IMR-90 (cell line): ENCODE data around the gene ACE. TPM values are rescaled to one million over a fixed set of nuclear protein-coding genes. Genes with fewer than 3 reads are reported as not detected.

Experiments
- ATAC-seq: fragments of 200-7000 bp; cut with Tn5 transposase; 2 replicates; pipeline ENCODE4 v1.9.1; 2020; ENCODE audit warnings: low read depth, mild to moderate bottlenecking, moderate library complexity
- BruUV-seq: library from RNA; stranded (reverse); fragments of 400-500 nt; replicated peaks from 2 replicates; lab custom pipeline; 2021; lab: Mats Ljungman, UMichigan
- CTCF ChIA-PET: fragments of 300-600 bp; formaldehyde crosslinking; extraction: SDS; loops from one replicate; lab custom pipeline; 2021; ENCODE audit warnings: antibody characterized with exemption; lab: Yijun Ruan, JAX
- POLR2A ChIA-PET: fragments of 300-600 bp; sonication (Branson Sonifier 250); formaldehyde crosslinking; loops from one replicate; lab custom pipeline; 2022; ENCODE audit warnings: antibody characterized with exemption; ENCODE audit not compliant: unreplicated experiment; lab: Charles Lee
- DNase-seq: peaks from one replicate; pipeline ENCODE4 v3.0.0; 2013
- H2AFZ ChIP-seq: replicated peaks from 2 replicates; pipeline ENCODE3; 2013; ENCODE audit warnings: low read length, mild to moderate bottlenecking; ENCODE audit not compliant: poor library complexity
- H2AK5ac ChIP-seq: 2 replicates; pipeline ENCODE4 v1.6.1; 2013; ENCODE audit warnings: low read depth, low read length, inconsistent platforms
- H2AK9ac ChIP-seq: replicated peaks from 2 replicates; pipeline ENCODE3; 2013; ENCODE audit warnings: mild to moderate bottlenecking, low read depth, low read length, moderate library complexity; ENCODE audit not compliant: poor library complexity
- H2BK120ac ChIP-seq: 2 replicates; pipeline ENCODE4 v1.6.1; 2013; ENCODE audit warnings: low read depth, low read length, inconsistent platforms
- H2BK15ac ChIP-seq: 3 replicates; pipeline ENCODE4 v1.6.1; 2013; ENCODE audit warnings: low read depth, low read length, inconsistent platforms
- H2BK20ac ChIP-seq: 2 replicates; pipeline ENCODE4 v1.6.1; 2013; ENCODE audit warnings: low read depth, mild to moderate bottlenecking, inconsistent platforms, low read length, moderate library complexity
- H2BK5ac ChIP-seq: 2 replicates; pipeline ENCODE4 v1.6.1; 2013; ENCODE audit warnings: mild to moderate bottlenecking, low read depth, low read length, inconsistent platforms; ENCODE audit not compliant: poor library complexity, severe bottlenecking
- H3K14ac ChIP-seq: replicated peaks from 2 replicates; pipeline ENCODE4 v1.6.1; 2013; ENCODE audit warnings: low read depth, low read length, inconsistent platforms
- H3K18ac ChIP-seq: 2 replicates; pipeline ENCODE4 v1.6.1; 2013; ENCODE audit warnings: low read depth, low read length, control low read depth
- H3K23ac ChIP-seq: 2 replicates; pipeline ENCODE4 v1.6.1; 2013; ENCODE audit warnings: low read depth, low read length, inconsistent platforms
- H3K27ac ChIP-seq: 2 replicates; pipeline ENCODE4 v1.5.1; 2013; ENCODE audit warnings: mild to moderate bottlenecking, control low read depth, low read length; ENCODE audit not compliant: insufficient read depth
- H3K27me3 ChIP-seq: 2 replicates; pipeline ENCODE4 v1.6.1; 2013; ENCODE audit warnings: low read length; ENCODE audit not compliant: control insufficient read depth, insufficient read depth
- H3K36me3 ChIP-seq: 2 replicates; pipeline ENCODE4 v1.6.1; 2013; ENCODE audit warnings: low read length, mixed read lengths; ENCODE audit not compliant: control insufficient read depth, insufficient read depth
- H3K4ac ChIP-seq: 2 replicates; pipeline ENCODE4 v1.6.1; 2013; ENCODE audit warnings: low read depth, low read length, inconsistent platforms
- H3K4me1 ChIP-seq: 2 replicates; pipeline ENCODE4 v1.6.1; 2013; ENCODE audit warnings: low read length, mixed read lengths; ENCODE audit not compliant: control insufficient read depth, insufficient read depth
- H3K4me2 ChIP-seq: 2 replicates; pipeline ENCODE4 v1.6.1; 2013; ENCODE audit warnings: low read depth, mild to moderate bottlenecking, control low read depth, low read length, moderate library complexity
- H3K4me3 ChIP-seq: 2 replicates; pipeline ENCODE4 v1.5.1; 2013; ENCODE audit warnings: low read depth, mild to moderate bottlenecking, control low read depth, low read length, moderate library complexity; ENCODE audit not compliant: insufficient read depth
- H3K56ac ChIP-seq: 2 replicates; pipeline ENCODE4 v1.6.1; 2013; ENCODE audit warnings: low read length, inconsistent platforms; ENCODE audit not compliant: insufficient read depth; ENCODE audit errors: extremely low read depth
- H3K79me1 ChIP-seq, 2 experiments: 2 replicates each; pipeline ENCODE4 v1.6.1; 2013; ENCODE audit warnings: low read length in 2 of 2, inconsistent platforms in 1 of 2, low read depth in 1 of 2
- H3K9ac ChIP-seq: 2 replicates; pipeline ENCODE4 v1.6.1; 2013; ENCODE audit warnings: low read depth, low read length, control low read depth
- H3K9me1 ChIP-seq: 2 replicates; pipeline ENCODE4 v1.6.1; 2013; ENCODE audit warnings: low read length, inconsistent platforms; ENCODE audit not compliant: insufficient read depth
- H3K9me3 ChIP-seq: 2 replicates; pipeline ENCODE4 v1.6.1; 2013; ENCODE audit warnings: low read length; ENCODE audit not compliant: control insufficient read depth, insufficient read depth
- H4K20me1 ChIP-seq: 2 replicates; pipeline ENCODE4 v1.6.1; 2013; ENCODE audit warnings: low read length, inconsistent platforms; ENCODE audit not compliant: insufficient read depth
- H4K5ac ChIP-seq: 2 replicates; pipeline ENCODE4 v1.6.1; 2013; ENCODE audit warnings: mild to moderate bottlenecking, low read depth, low read length, control low read depth
- H4K8ac ChIP-seq, 2 experiments: 2 replicates each; pipeline ENCODE4 v1.6.1; 2013; ENCODE audit warnings: low read depth in 2 of 2, low read length in 2 of 2, control low read depth in 1 of 2, inconsistent platforms in 1 of 2
- H4K91ac ChIP-seq: 2 replicates; pipeline ENCODE4 v1.6.1; 2013; ENCODE audit warnings: low read depth, low read length, inconsistent platforms; ENCODE audit not compliant: insufficient read depth
- BHLHE40 ChIP-seq: fragments of 150-350 bp; IDR thresholded peaks from 2 replicates; pipeline ENCODE4 v1.6.1; 2016; ENCODE audit warnings: mild to moderate bottlenecking, low read depth, low read length
- CEBPB ChIP-seq: IDR thresholded peaks from 2 replicates; pipeline ENCODE4 v1.6.1; 2012; ENCODE audit warnings: low read depth, low read length, improper control_type of control experiment
- CHD1 ChIP-seq: IDR thresholded peaks from 2 replicates; pipeline ENCODE4 v1.6.1; 2012; ENCODE audit warnings: low read depth, low read length, improper control_type of control experiment
- CTCF ChIP-seq: conservative IDR thresholded peaks from 2 replicates; pipeline ENCODE4 v1.5.1; 2012; ENCODE audit warnings: mild to moderate bottlenecking, low read depth, low read length, improper control_type of control experiment
- ELK1 ChIP-seq: fragments of 150-350 bp; IDR thresholded peaks from 2 replicates; pipeline ENCODE4 v1.6.1; 2016; ENCODE audit warnings: low read depth, mild to moderate bottlenecking, low read length, moderate library complexity, borderline replicate concordance
- FOS ChIP-seq: fragments of 150-350 bp; IDR thresholded peaks from 2 replicates; pipeline ENCODE4 v1.6.1; 2016; ENCODE audit warnings: low read depth, low read length
- MAFK ChIP-seq: IDR thresholded peaks from 2 replicates; pipeline ENCODE4 v1.6.1; 2012; ENCODE audit warnings: low read depth, low read length, improper control_type of control experiment
- MXI1 ChIP-seq: IDR thresholded peaks from 2 replicates; pipeline ENCODE4 v1.6.1; 2012; ENCODE audit warnings: low read depth, mild to moderate bottlenecking, low read length, moderate library complexity, borderline replicate concordance
- NFE2L2 ChIP-seq: fragments of 150-350 bp; IDR thresholded peaks from 2 replicates; pipeline ENCODE4 v1.6.1; 2016; ENCODE audit warnings: low read depth, mild to moderate bottlenecking, low read length
- POLR2A ChIP-seq: IDR thresholded peaks from 2 replicates; pipeline ENCODE4 v1.6.1; 2012; ENCODE audit warnings: mild to moderate bottlenecking, low read depth, low read length
- RAD21 ChIP-seq: IDR thresholded peaks from 2 replicates; pipeline ENCODE4 v1.6.1; 2012; ENCODE audit warnings: low read length, improper control_type of control experiment
- SMC3 ChIP-seq: fragments of 150-350 bp; IDR thresholded peaks from 2 replicates; pipeline ENCODE4 v1.6.1; 2016; ENCODE audit warnings: low read depth, mild to moderate bottlenecking, antibody characterized with exemption, low read length, moderate library complexity
- USF2 ChIP-seq: fragments of 150-350 bp; IDR thresholded peaks from 2 replicates; pipeline ENCODE4 v1.6.1; 2017; ENCODE audit warnings: mild to moderate bottlenecking, antibody characterized with exemption, low read length, low read depth
- WGBS, 2 experiments: methylation state at CpG; one replicate each; pipeline versions ENCODE4 v1.1.5 to v1.1.7; 2013; ENCODE audit warnings: missing lambda C conversion rate in 2 of 2; ENCODE audit not compliant: insufficient read length in 1 of 2; ENCODE audit errors: extremely low coverage in 2 of 2; 5-methylcytosine and 5-hydroxymethylcytosine counted together
- dilution Hi-C: fragments of 300-500 bp; cut with HindIII; formaldehyde crosslinking; loops from one replicate; pipeline ENCODE4 v1.14.3; 2018; ENCODE audit warnings: low sequenced_read_pairs; ENCODE audit not compliant: unreplicated experiment
- in situ Hi-C: fragments of 300-500 bp; cut with MboI; formaldehyde crosslinking; loops from 3 replicates; pipeline ENCODE4 v1.14.3; 2019; ENCODE audit warnings: low sequenced_read_pairs, inconsistent platforms, mixed read lengths
- intact Hi-C: fragments of 100-400 bp; cut with micrococcal nuclease; formaldehyde crosslinking; loops from 2 replicates; pipeline ENCODE4 v1.10.0; 2022
- polyA plus RNA-seq, 3 experiments: library from polyadenylated mRNA; depleted of rRNA; stranded (reverse); fragments of >200 nt; gene quantifications; 2 replicates each; pipeline ENCODE4 v1.2.3, GENCODE V29; 2012; ENCODE audit warnings: low replicate concordance in 1 of 3
- total RNA-seq: library from RNA; depleted of rRNA; stranded (reverse); fragments of >200 nt; gene quantifications from 2 replicates; pipeline ENCODE4 v1.2.3, GENCODE V29; 2012

Gene ACE
- total and polyA plus RNA-seq, 2 of the 4 experiments (the other 2 are of a cell fraction): 1.4 to 5.8 TPM

- CTCF ChIA-PET: interaction anchor here (0.7 kb wide), 1 partner anchor 32 kb away, joined by 3 read pairs; no protein-coding TSS in a partner anchor
Measured at GRCh38 chr17:63464691-63465236, 12.1 kb upstream of the ACE start.

More at GRCh38 chr17:63464691-63465236, 12.1 kb upstream of the ACE start:
- H3K79me1 ChIP-seq: no peaks in the 10 kb centered on the region
- DNase-seq: no peak
- no peaks in the 10 kb centered on the region for H3K36me3 ChIP-seq
- H2AFZ ChIP-seq: no peak overlapping the region
- H2AK9ac ChIP-seq: no peak overlapping the region
- H2BK20ac ChIP-seq: no peak overlapping the region
- no peak overlapping the region for H3K14ac ChIP-seq
- H3K9ac ChIP-seq: no peak overlapping the region
- H3K27ac ChIP-seq: no peak overlapping the region
- in situ Hi-C loops: no loop called here
- H4K8ac ChIP-seq: no peak overlapping the region
- no peak overlapping the region for H2AK5ac ChIP-seq
- H3K9me3 ChIP-seq: no peaks in the 10 kb centered on the region
- intact Hi-C loops: no loop called here
- H3K18ac ChIP-seq: no peak overlapping the region
- dilution Hi-C loops: no loop called here
- no peak for TF ChIP-seq SMC3
- TF ChIP-seq CEBPB: no peak
- TF ChIP-seq POLR2A: no peak
- no peak for TF ChIP-seq MXI1
- TF ChIP-seq BHLHE40: no peak
- TF ChIP-seq USF2: no peak
- TF ChIP-seq RAD21: no peak
- TF ChIP-seq CHD1: no peak
- TF ChIP-seq FOS: no peak
- TF ChIP-seq NFE2L2: no peak
- no peak for TF ChIP-seq ELK1
- TF ChIP-seq CTCF: no peak
- TF ChIP-seq MAFK: no peak
- no peak overlapping the region for H2BK120ac ChIP-seq
- no peak for ATAC-seq
- no peak overlapping the region for H3K4me3 ChIP-seq
- no peaks in the 10 kb centered on the region for H4K20me1 ChIP-seq
- no CpG with 5 or more reads among the region's 4 CpGs for WGBS, 2 experiments
- H4K5ac ChIP-seq: no peak overlapping the region
- H3K27me3 ChIP-seq: peaks cover 4% of the 10 kb centered on the region
- no peak overlapping the region for H2BK5ac ChIP-seq
- no peak overlapping the region for H4K91ac ChIP-seq
- no peak overlapping the region for H3K4ac ChIP-seq
- POLR2A ChIA-PET: no interaction called here
- H3K4me1 ChIP-seq: peaks cover 4% of the 10 kb centered on the region
- peaks cover 4% of the 10 kb centered on the region for H3K9me1 ChIP-seq
- no peak overlapping the region for H2BK15ac ChIP-seq
- H3K23ac ChIP-seq: no peak overlapping the region
- no peak overlapping the region for H3K56ac ChIP-seq
- BruUV-seq: no TSS peak
- H3K4me2 ChIP-seq: no peak overlapping the region
